Thyroid gland (tissue), 4 donors: ENCODE measurements around the gene TTC31.

Experiments
- POLR2A ChIP-seq, 2 donors: fragments of 450-650 bp; IDR thresholded peaks; one replicate each; pipeline ENCODE4 v1.6.1; 2017; ENCODE audit warnings: antibody characterized with exemption in 2 of 2, mild to moderate bottlenecking in 2 of 2, moderate library complexity in 1 of 2
- TF ChIP-seq, protein P1 (sequence below), 6 experiments: fragments of 200-600 bp in 3 of 6; fragments of 450-650 bp in 3 of 6; sonication (generic) in 3 of 6; IDR thresholded peaks; one replicate each; pipeline ENCODE4 v1.5.1; 2016 to 2019; ENCODE audit warnings: antibody characterized with exemption in 6 of 6, mild to moderate bottlenecking in 2 of 6, inconsistent platforms in 1 of 6, moderate library complexity in 1 of 6

GRCh38 chr2:74448771-74449170 is 34.1 kb upstream of the TTC31 start:
- TF ChIP-seq, protein P1, sequence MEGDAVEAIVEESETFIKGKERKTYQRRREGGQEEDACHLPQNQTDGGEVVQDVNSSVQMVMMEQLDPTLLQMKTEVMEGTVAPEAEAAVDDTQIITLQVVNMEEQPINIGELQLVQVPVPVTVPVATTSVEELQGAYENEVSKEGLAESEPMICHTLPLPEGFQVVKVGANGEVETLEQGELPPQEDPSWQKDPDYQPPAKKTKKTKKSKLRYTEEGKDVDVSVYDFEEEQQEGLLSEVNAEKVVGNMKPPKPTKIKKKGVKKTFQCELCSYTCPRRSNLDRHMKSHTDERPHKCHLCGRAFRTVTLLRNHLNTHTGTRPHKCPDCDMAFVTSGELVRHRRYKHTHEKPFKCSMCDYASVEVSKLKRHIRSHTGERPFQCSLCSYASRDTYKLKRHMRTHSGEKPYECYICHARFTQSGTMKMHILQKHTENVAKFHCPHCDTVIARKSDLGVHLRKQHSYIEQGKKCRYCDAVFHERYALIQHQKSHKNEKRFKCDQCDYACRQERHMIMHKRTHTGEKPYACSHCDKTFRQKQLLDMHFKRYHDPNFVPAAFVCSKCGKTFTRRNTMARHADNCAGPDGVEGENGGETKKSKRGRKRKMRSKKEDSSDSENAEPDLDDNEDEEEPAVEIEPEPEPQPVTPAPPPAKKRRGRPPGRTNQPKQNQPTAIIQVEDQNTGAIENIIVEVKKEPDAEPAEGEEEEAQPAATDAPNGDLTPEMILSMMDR (IDR thresholded peaks at IDR 0.05) = no peak
- no peak for TF ChIP-seq POLR2A (IDR thresholded peaks at IDR 0.05)
